ENCODE measurements around the gene WWOX.

Gene WWOX

DNA sequence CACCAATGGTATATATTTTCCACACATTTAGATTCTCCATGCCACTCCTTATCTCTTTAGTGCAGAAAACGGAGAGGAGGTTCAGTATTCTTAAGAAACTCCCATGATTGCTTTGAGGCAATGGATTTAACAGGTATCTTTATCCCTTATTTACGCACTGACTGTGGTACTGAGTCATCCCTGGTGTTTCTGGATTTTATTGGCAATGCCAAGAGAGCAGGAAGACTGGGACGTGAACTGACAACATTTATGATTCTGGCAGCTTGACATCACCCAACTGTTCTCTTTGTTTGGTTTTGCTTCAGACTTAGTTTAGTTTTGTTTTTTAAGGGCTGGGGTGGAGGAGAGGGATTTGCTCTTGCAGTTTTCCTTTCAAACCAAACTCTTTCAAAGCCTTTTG lies 131.4 kb downstream of the WWOX start:
- Mint-ChIP-seq H3K27me3 (no peaks in the 10 kb centered on the region), H3K27ac (ENCODE audit: low read depth) (no peak overlapping the region), H3K36me3 (ENCODE audit: insufficient read depth) (no peaks in the 10 kb centered on the region), H3K9me3 (no peaks in the 10 kb centered on the region), H3K4me1 (peaks cover 6% of the 10 kb centered on the region), H3K4me3 (no peak overlapping the region)
- ATAC-seq (replicated peaks; ENCODE audit: extremely low read depth, poor library complexity, severe bottlenecking) (no peak), DNase-seq (ENCODE audit: low spot score in 2 of 2) (no peak)

DNA sequence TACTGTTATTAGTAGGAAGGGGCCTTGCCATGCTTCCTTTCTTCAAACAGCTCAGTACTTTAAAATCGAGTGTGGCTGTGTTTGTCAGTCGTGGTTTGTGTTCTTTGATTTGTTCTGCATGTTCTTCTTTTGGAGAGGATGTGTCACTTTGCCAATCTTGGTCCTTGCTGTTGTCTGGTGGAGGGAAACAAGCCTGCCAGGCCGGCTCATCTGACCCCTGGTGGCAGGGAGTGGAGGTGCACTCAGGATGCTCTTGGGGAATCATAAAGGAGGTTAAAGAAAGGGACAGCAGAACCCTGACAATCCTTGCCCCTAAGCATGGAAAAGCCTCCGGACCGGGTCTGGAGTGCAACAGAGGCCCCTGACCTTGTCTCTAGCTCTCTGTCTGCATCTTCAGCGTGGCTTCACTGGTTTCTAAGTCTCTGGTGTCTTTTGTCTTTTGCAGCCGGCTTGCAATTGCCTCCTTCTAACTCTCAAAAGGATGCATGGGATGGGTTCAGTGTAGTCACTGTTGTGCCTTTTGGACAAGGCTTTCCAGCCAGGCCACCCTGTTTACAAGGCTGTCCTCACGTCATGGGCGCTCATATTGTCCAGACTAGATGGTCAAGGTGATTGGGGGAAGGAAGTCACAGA lies 135.8 kb downstream of the WWOX start:
- H3K9me3 Mint-ChIP-seq = no peaks in the 10 kb centered on the region
- H3K27ac Mint-ChIP-seq (ENCODE audit: low read depth) = no peak overlapping the region
- H3K36me3 Mint-ChIP-seq (ENCODE audit: insufficient read depth) = peaks cover 1% of the 10 kb centered on the region
- peaks cover 6% of the 10 kb centered on the region for H3K4me1 Mint-ChIP-seq
- H3K4me3 Mint-ChIP-seq = no peak overlapping the region
- ATAC-seq (replicated peaks; ENCODE audit: extremely low read depth, poor library complexity, severe bottlenecking) = peak; percentile 46
- H3K27me3 Mint-ChIP-seq = no peaks in the 10 kb centered on the region
- DNase-seq (ENCODE audit: low spot score in 2 of 2) = peak; percentile 40 to 56

DNA sequence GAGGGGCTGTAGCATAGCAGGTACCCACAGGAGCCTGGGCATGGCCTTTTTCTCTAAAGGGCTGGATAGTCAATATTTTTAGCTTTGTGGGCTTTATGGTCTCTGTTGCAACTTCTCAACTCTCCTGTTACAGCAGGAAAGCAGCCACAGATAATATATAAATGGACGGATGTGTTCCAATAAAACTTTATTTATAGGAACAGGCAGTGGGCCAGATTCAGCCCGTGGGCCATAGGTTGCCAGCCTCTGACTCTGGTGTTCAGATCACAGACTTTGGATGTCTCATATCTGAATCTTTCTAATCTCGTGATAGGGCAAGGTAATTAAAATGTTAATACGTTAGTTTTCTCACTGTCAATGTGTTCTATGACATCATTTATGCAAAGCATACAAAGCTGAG lies 136.4 kb downstream of the WWOX start:
- H3K9me3 Mint-ChIP-seq = no peaks in the 10 kb centered on the region
- DNase-seq (ENCODE audit: low spot score in 2 of 2) = no peak
- H3K36me3 Mint-ChIP-seq (ENCODE audit: insufficient read depth) = peaks cover 1% of the 10 kb centered on the region
- no peak for ATAC-seq (replicated peaks; ENCODE audit: extremely low read depth, poor library complexity, severe bottlenecking)
- H3K4me3 Mint-ChIP-seq = no peak overlapping the region
- peaks cover 6% of the 10 kb centered on the region for H3K4me1 Mint-ChIP-seq
- H3K27ac Mint-ChIP-seq (ENCODE audit: low read depth) = no peak overlapping the region
- H3K27me3 Mint-ChIP-seq = no peaks in the 10 kb centered on the region

DNA sequence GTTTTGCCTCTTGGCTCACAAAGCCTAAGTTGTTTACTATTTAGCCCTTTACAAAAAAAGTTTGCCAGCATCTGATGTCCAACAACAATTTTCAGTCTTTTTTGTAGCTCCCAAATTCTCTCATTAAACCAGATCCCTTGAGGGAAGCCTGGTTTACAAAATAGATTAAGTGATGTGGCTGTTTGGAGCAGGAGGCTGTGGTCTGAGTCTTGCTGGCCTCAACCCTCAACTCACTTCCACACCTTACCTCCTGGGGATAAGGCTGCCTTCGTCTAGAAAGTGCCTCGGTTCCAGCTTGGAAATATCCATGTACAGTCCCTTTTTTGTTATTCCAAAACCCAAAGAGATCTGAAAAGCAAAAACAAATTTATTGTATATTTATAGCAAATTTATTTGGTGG lies 138.4 kb downstream of the WWOX start:
- DNase-seq (ENCODE audit: low spot score in 2 of 2) (no peak), ATAC-seq (replicated peaks; ENCODE audit: extremely low read depth, poor library complexity, severe bottlenecking) (no peak)
- Mint-ChIP-seq H3K9me3 (no peaks in the 10 kb centered on the region), H3K4me1 (peaks cover 6% of the 10 kb centered on the region), H3K27ac (ENCODE audit: low read depth) (no peak overlapping the region), H3K36me3 (ENCODE audit: insufficient read depth) (peaks cover 1% of the 10 kb centered on the region), H3K27me3 (no peaks in the 10 kb centered on the region), H3K4me3 (no peak overlapping the region)

DNA sequence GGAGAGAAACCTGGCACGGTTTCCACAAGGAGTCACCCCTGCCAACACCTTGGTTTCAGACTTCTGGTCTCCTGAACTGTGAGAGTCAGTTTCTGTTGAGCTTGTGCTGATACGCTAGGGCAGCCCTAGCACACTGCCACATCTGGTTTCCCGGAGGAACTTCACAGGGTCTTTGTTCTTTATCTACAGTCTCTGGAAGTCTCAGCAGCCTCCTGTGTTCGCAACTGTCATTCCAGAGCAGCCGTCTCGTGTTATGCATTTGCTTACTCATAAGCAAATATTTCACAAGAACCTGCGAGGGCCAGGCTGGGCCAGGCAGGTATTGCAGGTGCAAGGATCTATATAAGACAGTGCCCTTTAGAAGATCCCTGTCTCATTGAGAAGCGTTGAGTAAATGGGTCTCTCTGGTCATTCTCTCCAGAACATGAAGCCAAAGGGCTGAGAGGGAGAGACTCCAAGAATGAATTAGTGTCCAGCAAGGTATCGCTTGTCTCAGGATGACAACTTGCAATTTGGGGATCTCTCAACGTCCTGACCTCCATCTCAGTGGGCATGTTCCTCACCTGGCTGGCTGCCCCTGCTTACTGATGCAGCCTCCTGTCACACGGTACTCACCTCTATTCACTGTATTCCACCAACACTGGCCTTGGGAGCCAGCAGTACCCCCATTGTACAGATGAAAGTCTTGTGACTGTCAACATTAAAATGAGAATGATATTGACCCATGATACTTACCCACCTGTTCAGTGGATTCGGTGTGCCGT lies 141.2 kb downstream of the WWOX start:
- ATAC-seq (replicated peaks; ENCODE audit: extremely low read depth, poor library complexity, severe bottlenecking) = no peak
- Mint-ChIP-seq H3K27me3 (no peaks in the 10 kb centered on the region), H3K4me1 (no peaks in the 10 kb centered on the region), H3K9me3 (no peaks in the 10 kb centered on the region), H3K4me3 (no peak overlapping the region), H3K36me3 (ENCODE audit: insufficient read depth) (peaks cover 1% of the 10 kb centered on the region), H3K27ac (ENCODE audit: low read depth) (no peak overlapping the region)
- DNase-seq (ENCODE audit: low spot score in 2 of 2) = no peak

DNA sequence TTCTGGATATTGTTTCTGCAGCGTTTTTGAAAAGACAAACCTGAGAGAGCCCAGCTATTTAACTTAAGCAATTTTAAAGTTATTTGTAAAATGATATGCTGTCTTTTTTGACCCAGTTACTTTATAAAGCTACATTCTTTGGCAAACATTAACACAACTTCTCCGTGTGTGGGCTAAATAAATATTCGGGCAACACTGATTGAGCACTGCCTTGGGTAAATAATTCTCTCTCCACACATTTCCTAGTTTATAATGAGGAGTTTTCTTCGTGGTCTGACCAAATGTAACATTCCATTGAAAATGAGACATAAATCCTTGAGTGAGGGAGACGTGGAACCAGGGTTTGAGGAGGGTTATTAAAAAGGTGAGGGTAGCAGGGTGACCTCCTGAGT lies 142.8 kb downstream of the WWOX start:
- Mint-ChIP-seq H3K27ac (ENCODE audit: low read depth) (no peak overlapping the region), H3K9me3 (no peaks in the 10 kb centered on the region), H3K27me3 (no peaks in the 10 kb centered on the region), H3K4me3 (no peak overlapping the region), H3K4me1 (no peaks in the 10 kb centered on the region), H3K36me3 (ENCODE audit: insufficient read depth) (peaks cover 1% of the 10 kb centered on the region)
- no peak for DNase-seq (ENCODE audit: low spot score in 2 of 2)
- ATAC-seq (replicated peaks; ENCODE audit: extremely low read depth, poor library complexity, severe bottlenecking) = no peak

DNA sequence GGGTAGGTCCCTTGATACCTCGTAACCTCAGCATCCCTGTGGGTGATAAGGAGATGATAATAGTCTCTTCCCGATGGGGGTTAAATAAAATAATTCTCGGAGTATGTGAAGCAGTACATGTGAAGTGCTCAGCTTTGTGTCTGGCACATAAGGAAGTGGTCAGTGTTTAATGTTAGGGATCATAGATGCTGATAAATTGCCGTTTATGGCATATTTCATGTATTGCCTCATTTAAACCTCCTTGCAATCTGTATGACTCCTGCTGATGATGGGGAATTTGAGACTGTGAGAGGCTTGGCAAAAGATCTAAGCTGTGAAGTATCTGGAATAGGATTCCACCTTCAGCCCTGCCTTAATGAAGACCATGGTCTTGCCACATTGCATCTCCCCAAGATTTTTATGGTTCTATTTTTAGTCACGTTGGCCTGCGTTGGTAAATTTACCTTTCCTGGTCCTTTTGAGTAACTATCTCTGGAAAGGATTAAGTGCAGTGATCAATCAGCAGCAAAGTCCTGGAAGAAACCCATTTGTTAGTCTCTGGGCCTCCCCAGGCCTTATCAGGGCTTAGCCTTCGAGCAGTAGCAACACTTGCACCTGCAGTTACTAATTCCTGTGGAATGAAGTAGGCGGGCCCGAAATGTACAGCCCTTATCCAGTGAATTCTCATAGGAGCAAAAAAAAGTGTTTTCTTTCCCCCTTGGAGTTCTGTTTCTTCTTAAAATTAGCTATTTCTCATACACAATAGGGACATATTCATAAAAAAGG lies 144.9 kb downstream of the WWOX start:
- no peaks in the 10 kb centered on the region for H3K27me3 Mint-ChIP-seq
- ATAC-seq (replicated peaks; ENCODE audit: extremely low read depth, poor library complexity, severe bottlenecking) = no peak
- H3K36me3 Mint-ChIP-seq (ENCODE audit: insufficient read depth) = peaks cover 1% of the 10 kb centered on the region
- H3K27ac Mint-ChIP-seq (ENCODE audit: low read depth) = no peak overlapping the region
- H3K9me3 Mint-ChIP-seq = no peaks in the 10 kb centered on the region
- no peak for DNase-seq (ENCODE audit: low spot score in 2 of 2)
- no peak overlapping the region for H3K4me3 Mint-ChIP-seq
- no peaks in the 10 kb centered on the region for H3K4me1 Mint-ChIP-seq

DNA sequence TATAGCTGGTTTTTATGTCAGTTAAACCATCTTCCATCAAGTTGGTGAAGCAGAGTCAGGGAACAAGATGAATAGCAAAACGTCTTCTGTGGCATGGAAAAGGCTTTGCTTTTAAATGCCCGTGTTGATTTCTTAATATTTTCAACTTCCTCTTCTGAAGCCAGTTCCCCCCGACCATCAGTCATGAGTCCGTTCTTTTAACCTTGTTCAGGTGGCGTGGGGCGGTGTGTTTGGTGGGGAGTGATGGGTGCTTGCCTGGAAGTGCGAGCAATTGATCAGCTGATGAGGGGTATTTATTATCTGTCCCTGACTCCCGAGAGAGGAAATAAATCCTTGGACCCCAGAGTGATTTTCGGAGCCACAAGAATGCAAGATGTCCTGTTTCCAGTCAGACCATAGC lies 147.1 kb downstream of the WWOX start:
- ATAC-seq (replicated peaks; ENCODE audit: extremely low read depth, poor library complexity, severe bottlenecking) = no peak

DNA sequence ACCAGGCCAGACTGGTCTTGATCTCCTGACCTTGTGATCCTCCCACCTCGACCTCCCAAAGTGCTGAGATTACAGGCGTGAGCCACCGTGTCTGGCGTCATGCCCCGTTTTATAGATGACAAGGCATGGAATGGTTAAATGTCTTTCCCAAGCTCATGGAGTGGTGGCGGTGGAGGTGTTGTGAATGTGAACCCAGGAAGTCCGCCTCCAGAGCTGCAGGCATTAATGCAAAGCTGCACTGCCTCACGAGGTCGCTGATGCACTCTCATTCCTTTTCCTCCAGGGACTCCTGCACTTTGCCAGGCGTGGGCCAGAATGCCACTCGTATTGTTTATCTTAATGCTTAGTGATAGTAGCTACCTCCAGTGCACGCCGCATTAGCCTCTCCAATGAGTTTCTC lies 149.6 kb downstream of the WWOX start:
- H3K27me3 Mint-ChIP-seq = no peaks in the 10 kb centered on the region
- peaks cover 10% of the 10 kb centered on the region for H3K4me1 Mint-ChIP-seq
- H3K36me3 Mint-ChIP-seq (ENCODE audit: insufficient read depth) = no peaks in the 10 kb centered on the region

More for the DNA sequence above, 147.1 kb downstream of the WWOX start:
- Mint-ChIP-seq H3K4me3 (no peak overlapping the region), H3K9me3 (no peaks in the 10 kb centered on the region), H3K36me3 (ENCODE audit: insufficient read depth) (no peaks in the 10 kb centered on the region), H3K27me3 (no peaks in the 10 kb centered on the region), H3K4me1 (peaks cover 10% of the 10 kb centered on the region), H3K27ac (ENCODE audit: low read depth) (no peak overlapping the region)
- DNase-seq (ENCODE audit: low spot score in 2 of 2) = no peak

DNA sequence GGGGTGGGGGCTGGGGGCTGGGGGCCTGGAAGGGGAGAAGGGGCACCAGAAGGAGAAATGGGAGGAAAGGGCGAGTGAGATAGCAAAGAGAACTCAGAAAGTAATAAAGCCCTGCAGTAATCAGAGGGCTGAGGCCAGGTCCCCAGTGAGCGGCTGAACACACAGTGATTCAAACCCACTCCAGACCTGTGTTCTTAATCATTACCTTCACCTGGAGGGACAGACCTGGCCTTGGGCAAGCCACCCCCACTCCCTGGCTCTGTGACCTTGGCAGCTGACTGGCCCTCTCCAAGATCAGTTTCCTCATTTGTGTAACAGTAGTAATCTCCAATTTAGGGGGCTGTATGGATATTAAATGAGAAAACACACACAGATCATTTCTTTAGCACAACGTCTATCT lies 150.4 kb downstream of the WWOX start:
- H3K36me3 Mint-ChIP-seq (ENCODE audit: insufficient read depth) = no peaks in the 10 kb centered on the region
- DNase-seq (ENCODE audit: low spot score in 2 of 2) (no peak), ATAC-seq (replicated peaks; ENCODE audit: extremely low read depth, poor library complexity, severe bottlenecking) (no peak)
- H3K4me3 Mint-ChIP-seq = no peak overlapping the region
- H3K27ac Mint-ChIP-seq (ENCODE audit: low read depth) = no peak overlapping the region
- peaks cover 10% of the 10 kb centered on the region for H3K4me1 Mint-ChIP-seq
- H3K9me3 Mint-ChIP-seq = no peaks in the 10 kb centered on the region
- no peaks in the 10 kb centered on the region for H3K27me3 Mint-ChIP-seq

More for the DNA sequence above, 149.6 kb downstream of the WWOX start:
- DNase-seq (ENCODE audit: low spot score in 2 of 2) (no peak), ATAC-seq (replicated peaks; ENCODE audit: extremely low read depth, poor library complexity, severe bottlenecking) (no peak)
- Mint-ChIP-seq H3K27ac (ENCODE audit: low read depth) (no peak overlapping the region), H3K4me3 (no peak overlapping the region), H3K9me3 (no peaks in the 10 kb centered on the region)

DNA sequence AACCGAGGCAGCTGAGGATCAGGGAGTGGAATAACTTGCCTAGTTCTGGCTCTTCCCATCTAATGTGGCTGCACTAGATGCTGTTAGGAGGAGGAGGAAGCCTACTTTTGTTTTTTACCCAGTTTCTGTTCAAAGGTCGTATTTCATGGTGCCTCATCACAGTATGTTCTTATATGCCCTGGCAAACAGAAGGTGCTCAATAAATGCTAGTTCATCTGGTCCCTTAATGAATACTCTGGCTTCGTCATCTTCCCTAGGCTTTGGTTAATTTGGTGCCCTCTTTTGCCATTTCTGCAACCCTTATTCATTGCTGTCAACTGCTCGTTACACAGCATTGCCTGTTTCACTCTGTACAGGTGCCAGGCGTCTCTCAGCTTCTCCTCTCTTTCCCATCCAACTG lies 151.7 kb downstream of the WWOX start:
- Mint-ChIP-seq H3K4me3 (no peak overlapping the region), H3K27me3 (no peaks in the 10 kb centered on the region), H3K9me3 (no peaks in the 10 kb centered on the region), H3K27ac (ENCODE audit: low read depth) (no peak overlapping the region), H3K4me1 (peaks cover 10% of the 10 kb centered on the region), H3K36me3 (ENCODE audit: insufficient read depth) (no peaks in the 10 kb centered on the region)
- DNase-seq (ENCODE audit: low spot score in 2 of 2) (no peak), ATAC-seq (replicated peaks; ENCODE audit: extremely low read depth, poor library complexity, severe bottlenecking) (no peak)

DNA sequence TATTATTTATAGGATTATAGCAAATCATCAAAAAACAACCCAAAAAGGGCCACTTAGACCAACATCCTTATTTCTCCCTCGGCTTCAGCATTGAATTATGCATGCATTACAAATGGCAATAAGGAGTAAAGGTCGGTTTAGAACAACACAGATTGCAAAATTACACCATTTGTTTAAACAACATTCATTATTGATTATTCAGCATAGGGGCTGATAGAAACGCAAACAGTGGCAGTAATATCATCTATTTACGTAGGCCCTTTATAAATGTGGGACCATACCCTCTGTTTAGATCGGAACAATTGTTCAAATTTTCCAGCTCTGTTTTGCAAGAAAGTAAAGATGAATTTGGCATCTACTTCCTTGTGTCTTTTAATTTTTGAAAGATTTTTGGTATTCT lies 153.3 kb downstream of the WWOX start:
- no peak overlapping the region for H3K4me3 Mint-ChIP-seq
- H3K27ac Mint-ChIP-seq (ENCODE audit: low read depth) = no peak overlapping the region
- H3K36me3 Mint-ChIP-seq (ENCODE audit: insufficient read depth) = no peaks in the 10 kb centered on the region
- no peaks in the 10 kb centered on the region for H3K9me3 Mint-ChIP-seq
- no peaks in the 10 kb centered on the region for H3K27me3 Mint-ChIP-seq
- DNase-seq (ENCODE audit: low spot score in 2 of 2) (no peak), ATAC-seq (replicated peaks; ENCODE audit: extremely low read depth, poor library complexity, severe bottlenecking) (no peak)
- peaks cover 10% of the 10 kb centered on the region for H3K4me1 Mint-ChIP-seq

DNA sequence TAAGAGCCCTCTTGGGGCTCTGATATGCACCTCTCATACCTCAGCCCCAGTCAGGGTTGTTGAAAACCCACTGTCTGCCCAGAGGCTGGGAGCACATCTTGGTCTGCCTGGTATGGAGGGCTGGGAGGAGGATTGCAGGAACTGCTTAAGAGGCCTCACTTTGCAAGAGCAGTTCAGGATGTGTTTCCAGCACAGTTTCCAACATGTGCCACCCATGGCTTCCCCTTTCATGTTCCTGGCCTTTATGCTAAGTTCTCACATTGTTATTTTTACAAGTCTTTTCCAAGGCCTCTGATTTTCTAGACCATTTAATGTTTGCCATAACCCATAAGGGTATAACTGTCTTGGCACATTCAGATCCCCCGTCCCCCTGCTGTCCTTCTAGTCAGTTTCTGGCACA lies 155.4 kb downstream of the WWOX start:
- no peak overlapping the region for H3K27ac Mint-ChIP-seq (ENCODE audit: low read depth)
- H3K36me3 Mint-ChIP-seq (ENCODE audit: insufficient read depth) = no peaks in the 10 kb centered on the region
- H3K27me3 Mint-ChIP-seq = no peaks in the 10 kb centered on the region
- H3K4me1 Mint-ChIP-seq = peaks cover 10% of the 10 kb centered on the region
- H3K4me3 Mint-ChIP-seq = no peak overlapping the region
- ATAC-seq (replicated peaks; ENCODE audit: extremely low read depth, poor library complexity, severe bottlenecking) (no peak), DNase-seq (ENCODE audit: low spot score in 2 of 2) (no peak)
- H3K9me3 Mint-ChIP-seq = no peaks in the 10 kb centered on the region

Data from central memory CD8-positive, alpha-beta T cell (primary cell).